ENCODE measurements around the gene ABCA13. TPM values are rescaled to one million over a fixed set of nuclear protein-coding genes. Genes with fewer than 3 reads are reported as not detected.

The ABCA13 gene
- total and polyA plus RNA-seq, 2 donors (not counting 3 experiments of a cell fraction or from before 2014, with no cell fraction given): 0.01 to 0.11 TPM

DNA sequence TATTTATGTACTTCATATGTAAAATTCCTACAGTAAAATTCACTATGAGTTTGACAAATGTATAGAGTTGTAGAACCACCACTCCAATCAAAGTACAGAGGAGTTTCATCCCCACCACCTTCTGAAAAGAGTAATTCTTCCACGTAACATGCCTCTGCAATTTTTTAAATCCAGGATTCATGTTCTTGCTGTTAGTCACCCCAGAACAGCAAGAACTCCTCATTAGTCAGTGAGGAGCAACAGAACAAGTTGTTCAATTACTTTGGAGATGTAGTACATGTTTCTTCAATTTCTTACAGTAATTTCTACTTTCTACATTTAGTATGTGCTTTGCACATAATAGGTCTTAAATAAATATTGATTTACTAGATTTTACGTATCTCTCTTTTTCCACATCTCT, 248.1 kb downstream of the ABCA13 start:
- no peaks in the 10 kb centered on the region for H3K79me2 ChIP-seq (ENCODE audit: control insufficient read depth, insufficient read depth, low read length)
- H3K9me1 ChIP-seq (replicated peaks; ENCODE audit: control insufficient read depth, extremely low read depth, insufficient read depth, low read length): no peaks in the 10 kb centered on the region
- FAIRE-seq (no peak), DNase-seq (ENCODE audit: low read depth, low spot score) (no peak)
- no TSS peak for BruUV-seq (replicated peaks)
- H3K9ac ChIP-seq (replicated peaks; ENCODE audit: extremely low read depth, insufficient read depth, low read length): no peak overlapping the region
- no peak overlapping the region for H2AFZ ChIP-seq (ENCODE audit: low read depth, low read length)
- TF ChIP-seq GATA2 (IDR thresholded peaks at IDR 0.05; ENCODE audit: insufficient read depth, insufficient read length, low read depth, low read length): no peak
- no peak for TF ChIP-seq FOS (IDR thresholded peaks at IDR 0.05; ENCODE audit: borderline replicate concordance, insufficient read depth, low read length)
- no peak for TF ChIP-seq EZH2 (IDR thresholded peaks at IDR 0.05; ENCODE audit: borderline replicate concordance, low read depth, low read length, severe bottlenecking)
- TF ChIP-seq POLR2A (IDR thresholded peaks at IDR 0.05; ENCODE audit: low read depth, low read length): no peak
- no peak for TF ChIP-seq MAX (IDR thresholded peaks at IDR 0.05; ENCODE audit: insufficient read depth, insufficient read length)
- no peak for TF ChIP-seq POLR2AphosphoS5 (IDR thresholded peaks at IDR 0.05; ENCODE audit: insufficient read depth, low read depth, low read length)
- TF ChIP-seq MYC (IDR thresholded peaks at IDR 0.05; ENCODE audit: low read depth, low read length): no peak
- TF ChIP-seq JUN (IDR thresholded peaks at IDR 0.05; ENCODE audit: borderline replicate concordance, insufficient read depth, insufficient read length, low read depth): no peak
- TF ChIP-seq CTCF (IDR thresholded peaks at IDR 0.05; ENCODE audit: extremely low read depth in 1 of 2, insufficient read depth in 1 of 2, low read depth in 1 of 2, low read length in 2 of 2): no peak
- H3K4me3 ChIP-seq (replicated peaks in 1 of 3; ENCODE audit: insufficient read depth in 1 of 3, low read depth in 1 of 3, low read length in 3 of 3): no peak overlapping the region
- no peaks in the 10 kb centered on the region for H3K9me3 ChIP-seq (replicated peaks; ENCODE audit: control insufficient read depth, insufficient read depth, low read length)
- no peaks in the 10 kb centered on the region for H3K27me3 ChIP-seq (ENCODE audit: control insufficient read depth in 2 of 2, insufficient read depth in 2 of 2, low read length in 2 of 2)
- dilution Hi-C loops (cut with MboI; ENCODE audit: extremely low pct_ligation_motif_present, low sequenced_read_pairs): no loop called here
- POLR2A ChIA-PET: no interaction called here
- no peaks in the 10 kb centered on the region for H3K36me3 ChIP-seq (ENCODE audit: control insufficient read depth in 2 of 2, extremely low read depth in 1 of 2, insufficient read depth in 2 of 2, low read length in 2 of 2)
- no peaks in the 10 kb centered on the region for H3K4me1 ChIP-seq (ENCODE audit: control insufficient read depth, extremely low read depth, insufficient read depth, low read length)
- CTCF ChIA-PET: no interaction called here
- H3K27ac ChIP-seq (ENCODE audit: insufficient read depth, low read depth, low read length): no peak overlapping the region
- H4K20me1 ChIP-seq (replicated peaks; ENCODE audit: control insufficient read depth, extremely low read depth, insufficient read depth, low read length): no peaks in the 10 kb centered on the region
- no peak overlapping the region for H3K4me2 ChIP-seq (ENCODE audit: insufficient read depth, low read length)
- intact Hi-C loops (cut with micrococcal nuclease): no loop called here
